MCF 10A (cell line): Measurements from ENCODE around the gene CRYGN. TPM values are rescaled to one million over a fixed set of nuclear protein-coding genes. Genes with fewer than 3 reads are reported as not detected.

ENCODE experiments used
- BruUV-seq: library from RNA; stranded (reverse); fragments of 400-500 nt; replicated peaks from 2 replicates; lab custom pipeline; 2021; lab: Mats Ljungman, UMichigan
- CTCF ChIA-PET: fragments of 300-600 bp; sonication (Branson Sonifier 250); formaldehyde crosslinking; extraction: SDS; loops from one replicate; lab custom pipeline; 2021; ENCODE audit warnings: antibody characterized with exemption, inconsistent platforms; lab: Yijun Ruan, JAX
- POLR2A ChIA-PET: fragments of 300-600, 350-650 bp; sonication (Branson Sonifier 250); formaldehyde crosslinking; extraction: SDS; loops from one replicate; lab custom pipeline; 2020; ENCODE audit warnings: antibody characterized with exemption, inconsistent platforms; lab: Yijun Ruan, JAX
- DNase-seq: peaks from one replicate; pipeline ENCODE4 v3.0.0-alpha.2; 2018; ENCODE audit not compliant: unreplicated experiment
- H3K27ac Mint-ChIP-seq: one replicate; pipeline ENCODE4 v1.8.0; 2022; ENCODE audit warnings: mild to moderate bottlenecking, low read depth, mixed read lengths; ENCODE audit not compliant: unreplicated experiment
- H3K27me3 Mint-ChIP-seq: one replicate; pipeline ENCODE4 v1.8.0; 2022; ENCODE audit warnings: mixed read lengths; ENCODE audit not compliant: insufficient read depth, unreplicated experiment
- H3K36me3 Mint-ChIP-seq: one replicate; pipeline ENCODE4 v1.8.0; 2022; ENCODE audit warnings: mild to moderate bottlenecking, moderate library complexity, mixed read lengths; ENCODE audit not compliant: insufficient read depth, unreplicated experiment
- H3K4me1 Mint-ChIP-seq: one replicate; pipeline ENCODE4 v1.8.0; 2022; ENCODE audit warnings: mixed read lengths; ENCODE audit not compliant: insufficient read depth, unreplicated experiment
- H3K4me3 Mint-ChIP-seq: one replicate; pipeline ENCODE4 v1.8.0; 2022; ENCODE audit warnings: mild to moderate bottlenecking, moderate library complexity, mixed read lengths; ENCODE audit not compliant: unreplicated experiment
- H3K9me3 Mint-ChIP-seq: one replicate; pipeline ENCODE4 v1.8.0; 2022; ENCODE audit warnings: mixed read lengths; ENCODE audit not compliant: unreplicated experiment
- intact Hi-C: fragments of 100-400 bp; cut with micrococcal nuclease; formaldehyde crosslinking; loops from 2 replicates; pipeline ENCODE4 v1.14.1; 2022
- total RNA-seq: library from RNA; stranded (reverse); gene quantifications from 2 replicates; pipeline ENCODE4 v1.2.3, GENCODE V29; 2022
- TF ChIP-seq, protein P1 (sequence below): fragments of 200-600 bp; IDR thresholded peaks from one replicate; pipeline ENCODE4 v1.8.0; 2022; ENCODE audit warnings: antibody characterized with exemption, mild to moderate bottlenecking; ENCODE audit not compliant: unreplicated experiment

The CRYGN gene
- total RNA-seq, 1 experiment from 2014 or later, result not detected

- BruUV-seq, result no TSS peak
- TF ChIP-seq, protein P1, sequence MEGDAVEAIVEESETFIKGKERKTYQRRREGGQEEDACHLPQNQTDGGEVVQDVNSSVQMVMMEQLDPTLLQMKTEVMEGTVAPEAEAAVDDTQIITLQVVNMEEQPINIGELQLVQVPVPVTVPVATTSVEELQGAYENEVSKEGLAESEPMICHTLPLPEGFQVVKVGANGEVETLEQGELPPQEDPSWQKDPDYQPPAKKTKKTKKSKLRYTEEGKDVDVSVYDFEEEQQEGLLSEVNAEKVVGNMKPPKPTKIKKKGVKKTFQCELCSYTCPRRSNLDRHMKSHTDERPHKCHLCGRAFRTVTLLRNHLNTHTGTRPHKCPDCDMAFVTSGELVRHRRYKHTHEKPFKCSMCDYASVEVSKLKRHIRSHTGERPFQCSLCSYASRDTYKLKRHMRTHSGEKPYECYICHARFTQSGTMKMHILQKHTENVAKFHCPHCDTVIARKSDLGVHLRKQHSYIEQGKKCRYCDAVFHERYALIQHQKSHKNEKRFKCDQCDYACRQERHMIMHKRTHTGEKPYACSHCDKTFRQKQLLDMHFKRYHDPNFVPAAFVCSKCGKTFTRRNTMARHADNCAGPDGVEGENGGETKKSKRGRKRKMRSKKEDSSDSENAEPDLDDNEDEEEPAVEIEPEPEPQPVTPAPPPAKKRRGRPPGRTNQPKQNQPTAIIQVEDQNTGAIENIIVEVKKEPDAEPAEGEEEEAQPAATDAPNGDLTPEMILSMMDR, result no peak
- intact Hi-C loops, result no loop called here
- Mint-ChIP-seq H3K9me3 (no peaks in the 10 kb centered on the region), H3K4me3 (no peak overlapping the region), H3K27ac (no peak overlapping the region), H3K36me3 (no peaks in the 10 kb centered on the region), H3K27me3 (peaks cover 10% of the 10 kb centered on the region), H3K4me1 (peaks cover 7% of the 10 kb centered on the region)
- no peak for DNase-seq
- CTCF ChIA-PET, result interaction anchor here (1.2 to 4.2 kb wide), 3 partner anchors 12 to 87 kb away, joined by 4 to 24 read pairs (median 6); no protein-coding TSS in a partner anchor
- POLR2A ChIA-PET, result interaction anchor here (0.6 to 0.8 kb wide), 2 partner anchors 12 to 209 kb away, joined by 3 to 4 read pairs; no protein-coding TSS in a partner anchor
Observed at GRCh38 chr7:151437159-151437553, 2.8 kb downstream of the CRYGN start.

DNA sequence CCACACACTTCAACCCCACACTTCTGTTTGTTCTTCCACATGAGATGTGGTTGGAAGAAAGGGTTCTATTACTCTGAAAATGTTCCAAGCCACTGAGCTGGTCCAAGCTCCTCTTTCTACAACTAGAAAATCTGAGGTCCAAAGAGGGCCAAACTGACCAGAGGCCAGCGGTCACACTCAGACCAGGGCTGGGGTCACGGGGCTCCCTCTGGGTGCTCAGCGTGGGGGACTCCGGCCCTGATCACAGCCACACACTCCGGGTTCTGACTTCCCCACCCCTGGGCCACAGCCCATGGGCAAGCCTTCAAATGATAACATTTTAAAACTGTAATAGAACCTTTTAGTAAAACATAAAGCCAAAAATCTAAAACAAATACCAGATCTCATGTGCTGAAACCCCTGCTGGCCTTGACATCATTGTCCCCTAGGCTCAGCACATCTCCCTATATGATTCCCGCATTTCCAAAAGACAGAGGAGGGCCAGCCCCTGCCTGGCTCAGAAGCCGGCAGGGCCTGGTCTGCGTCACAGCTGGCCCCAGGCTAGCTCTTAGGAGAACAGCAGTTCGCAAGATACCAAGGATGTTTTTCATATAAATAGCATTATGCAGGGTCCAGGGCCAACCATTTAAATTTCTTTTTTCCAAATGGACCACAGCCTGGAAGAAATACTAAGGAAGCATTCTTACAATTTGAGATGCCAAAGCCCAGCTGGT, 3.3 kb downstream of the CRYGN start:
- CTCF ChIA-PET, result interaction anchor here (1.3 to 4.2 kb wide), 2 partner anchors 13 to 68 kb away, joined by 4 to 24 read pairs; no protein-coding TSS in a partner anchor
- POLR2A ChIA-PET, result interaction anchor here (0.8 kb wide), 1 partner anchor 12 kb away, joined by 4 read pairs; no protein-coding TSS in a partner anchor
- Mint-ChIP-seq H3K36me3 (no peaks in the 10 kb centered on the region), H3K4me3 (no peak overlapping the region), H3K9me3 (no peaks in the 10 kb centered on the region), H3K27ac (no peak overlapping the region), H3K4me1 (peaks cover 5% of the 10 kb centered on the region), H3K27me3 (peaks cover 10% of the 10 kb centered on the region)
- BruUV-seq, result no TSS peak
- TF ChIP-seq, protein P1, result no peak
- intact Hi-C loops, result no loop called here
- DNase-seq, result no peak

DNA sequence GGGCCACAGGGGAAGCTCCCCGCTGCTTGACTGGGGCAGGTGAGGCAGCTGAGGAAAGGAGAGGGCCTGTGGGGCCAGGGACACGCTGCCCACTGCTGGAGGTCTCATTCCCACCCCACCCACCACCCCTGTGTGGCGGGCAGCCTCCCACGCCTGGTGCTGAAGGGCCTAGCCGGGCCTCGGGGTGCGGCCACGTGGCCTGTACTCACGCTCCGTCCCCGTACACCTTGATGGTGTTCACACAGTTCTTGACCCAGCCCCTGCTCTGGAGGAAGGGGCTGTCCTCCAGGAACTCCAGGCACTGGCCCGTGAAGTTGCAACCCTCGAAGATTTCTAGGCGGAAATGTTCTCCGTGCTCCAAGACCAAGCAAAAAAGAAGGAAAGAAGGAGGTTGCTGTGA, 4.0 kb downstream of the CRYGN start:
- no peak overlapping the region for H3K27ac Mint-ChIP-seq
- POLR2A ChIA-PET, result no interaction called here
- no TSS peak for BruUV-seq
- H3K36me3 Mint-ChIP-seq, result no peaks in the 10 kb centered on the region
- peaks cover 10% of the 10 kb centered on the region for H3K27me3 Mint-ChIP-seq
- no peak for DNase-seq
- intact Hi-C loops, result no loop called here
- no peaks in the 10 kb centered on the region for H3K9me3 Mint-ChIP-seq
- CTCF ChIA-PET, result interaction anchor here (1.3 kb wide), 1 partner anchor 67 kb away, joined by 4 read pairs; no protein-coding TSS in a partner anchor
- TF ChIP-seq, protein P1, result no peak
- no peak overlapping the region for H3K4me3 Mint-ChIP-seq
- no peaks in the 10 kb centered on the region for H3K4me1 Mint-ChIP-seq

DNA sequence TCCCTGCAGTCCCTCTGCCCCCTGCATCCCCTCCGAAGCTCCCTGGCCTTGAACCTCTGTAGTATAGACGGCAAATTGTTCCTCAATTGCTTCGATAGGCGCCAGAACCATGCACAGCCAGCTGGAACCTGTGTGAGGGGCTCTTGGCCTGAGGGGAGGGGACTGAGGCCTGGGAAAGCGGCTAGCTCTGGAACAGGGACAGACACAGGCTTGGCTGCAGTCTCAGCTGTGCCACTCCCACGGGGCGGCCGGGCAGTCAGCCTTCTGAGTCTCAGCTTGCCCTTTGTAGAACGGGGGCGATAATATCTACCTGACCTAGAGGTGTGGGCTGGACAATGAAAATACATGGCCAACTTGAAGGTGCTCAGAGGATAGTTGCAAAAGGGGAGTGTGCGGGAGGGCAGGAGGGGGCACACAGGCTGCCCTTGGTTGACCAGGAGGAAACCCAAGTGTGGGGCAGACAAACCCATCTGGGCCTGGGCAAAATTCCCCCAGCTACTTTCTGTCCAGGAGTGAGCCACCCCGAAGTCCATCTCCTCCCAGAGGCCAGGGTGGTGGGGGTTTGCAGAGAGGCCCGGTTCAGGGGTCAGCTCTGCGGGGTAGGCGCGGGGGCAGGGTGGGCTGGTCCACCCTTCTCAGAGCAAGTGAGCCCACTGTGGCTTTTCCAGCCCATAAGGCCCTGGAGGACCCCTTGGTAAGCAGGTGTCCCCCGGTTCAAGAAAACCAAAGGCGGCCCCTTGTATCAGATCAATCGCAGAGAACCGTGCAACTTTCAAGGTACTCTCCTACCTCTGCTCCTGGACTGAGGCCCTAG, 4.6 kb downstream of the CRYGN start:
- no TSS peak for BruUV-seq

More for the DNA sequence above, 4.6 kb downstream of the CRYGN start:
- no peaks in the 10 kb centered on the region for H3K4me1 Mint-ChIP-seq
- ChIA-PET POLR2A (no interaction called here), CTCF (no interaction called here)
- H3K27ac Mint-ChIP-seq, result no peak overlapping the region
- DNase-seq, result no peak
- H3K36me3 Mint-ChIP-seq, result no peaks in the 10 kb centered on the region
- H3K27me3 Mint-ChIP-seq, result peaks cover 4% of the 10 kb centered on the region
- no peaks in the 10 kb centered on the region for H3K9me3 Mint-ChIP-seq
- H3K4me3 Mint-ChIP-seq, result no peak overlapping the region
- intact Hi-C loops, result no loop called here
- TF ChIP-seq, protein P1, result no peak
